ENCODE data around the gene HARS1.
"Not testable (repeated sequence)": the region's sequence is repeated elsewhere in the genome, so short reads cannot be mapped to it uniquely, and the experiment has no call there.

The HARS1 gene

DNA sequence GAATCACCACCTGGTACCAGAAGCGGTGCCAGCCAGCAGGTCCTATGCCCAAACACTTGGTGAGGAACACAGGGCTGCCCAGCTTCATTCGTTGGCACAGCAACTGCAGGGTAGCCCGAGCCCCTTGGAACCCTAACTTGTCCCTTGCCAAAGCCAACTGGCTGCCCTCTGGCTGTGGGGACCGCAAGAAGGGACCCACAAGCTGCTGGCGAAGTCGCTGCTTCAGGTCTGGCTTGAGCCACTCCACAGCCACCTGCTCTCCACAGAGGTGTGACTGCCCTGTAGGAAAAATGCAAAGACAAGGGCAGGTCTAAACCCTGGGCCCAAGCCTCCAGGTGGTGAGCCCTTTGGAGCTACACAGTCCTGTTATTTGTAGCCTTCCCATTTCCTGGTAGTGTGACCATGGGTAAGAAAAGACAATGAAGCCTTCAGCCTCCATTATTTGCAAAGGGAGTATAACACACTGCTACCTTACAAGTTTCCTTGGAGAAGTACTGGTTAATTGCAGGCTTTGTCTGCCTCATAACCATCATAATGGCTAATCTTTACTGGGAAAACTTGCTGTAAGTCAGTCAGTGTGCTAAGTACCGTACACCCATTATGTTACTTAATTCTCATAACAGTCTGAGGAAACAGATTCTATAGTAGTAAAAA lies 19.6 kb downstream of the HARS1 start:
- Histone ChIP-seq H3K4me3 (ENCODE audit: low read depth, low read length) (no peak overlapping the region), H3K27me3 (no peaks in the 10 kb centered on the region), H3K9me3 (no peaks in the 10 kb centered on the region), H3K36me3 (peaks cover 68% of the 10 kb centered on the region), H3K4me1 (no peaks in the 10 kb centered on the region)
- no peak for DNase-seq
- TF ChIP-seq, protein P1, sequence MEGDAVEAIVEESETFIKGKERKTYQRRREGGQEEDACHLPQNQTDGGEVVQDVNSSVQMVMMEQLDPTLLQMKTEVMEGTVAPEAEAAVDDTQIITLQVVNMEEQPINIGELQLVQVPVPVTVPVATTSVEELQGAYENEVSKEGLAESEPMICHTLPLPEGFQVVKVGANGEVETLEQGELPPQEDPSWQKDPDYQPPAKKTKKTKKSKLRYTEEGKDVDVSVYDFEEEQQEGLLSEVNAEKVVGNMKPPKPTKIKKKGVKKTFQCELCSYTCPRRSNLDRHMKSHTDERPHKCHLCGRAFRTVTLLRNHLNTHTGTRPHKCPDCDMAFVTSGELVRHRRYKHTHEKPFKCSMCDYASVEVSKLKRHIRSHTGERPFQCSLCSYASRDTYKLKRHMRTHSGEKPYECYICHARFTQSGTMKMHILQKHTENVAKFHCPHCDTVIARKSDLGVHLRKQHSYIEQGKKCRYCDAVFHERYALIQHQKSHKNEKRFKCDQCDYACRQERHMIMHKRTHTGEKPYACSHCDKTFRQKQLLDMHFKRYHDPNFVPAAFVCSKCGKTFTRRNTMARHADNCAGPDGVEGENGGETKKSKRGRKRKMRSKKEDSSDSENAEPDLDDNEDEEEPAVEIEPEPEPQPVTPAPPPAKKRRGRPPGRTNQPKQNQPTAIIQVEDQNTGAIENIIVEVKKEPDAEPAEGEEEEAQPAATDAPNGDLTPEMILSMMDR (IDR thresholded peaks at IDR 0.05; ENCODE audit: low read depth, low read length) = no peak

DNA sequence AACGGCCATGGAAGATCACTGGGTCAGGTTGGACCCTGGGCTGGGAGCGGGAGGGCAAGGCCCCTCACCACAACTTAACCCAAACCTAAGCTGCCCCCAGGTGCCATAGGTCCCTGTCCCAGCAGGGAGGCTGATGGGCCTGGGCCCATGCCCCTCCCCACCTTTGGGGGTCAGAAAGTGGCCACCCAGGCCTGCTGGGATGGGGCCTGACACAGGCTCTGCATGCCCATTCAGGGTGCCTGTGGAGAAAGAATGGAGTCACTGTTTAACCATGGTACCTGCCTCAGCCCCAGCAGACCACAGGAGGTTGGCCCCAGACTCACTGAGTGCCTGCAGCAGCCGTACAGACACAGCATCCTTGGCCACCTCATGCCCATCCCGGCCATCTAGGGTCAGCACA lies 20.1 kb downstream of the HARS1 start:
- peaks cover 62% of the 10 kb centered on the region for H3K36me3 ChIP-seq
- not testable (repeated sequence) for DNase-seq; H3K4me3 ChIP-seq (ENCODE audit: low read depth, low read length); H3K27me3 ChIP-seq; H3K9me3 ChIP-seq; H3K4me1 ChIP-seq

DNA sequence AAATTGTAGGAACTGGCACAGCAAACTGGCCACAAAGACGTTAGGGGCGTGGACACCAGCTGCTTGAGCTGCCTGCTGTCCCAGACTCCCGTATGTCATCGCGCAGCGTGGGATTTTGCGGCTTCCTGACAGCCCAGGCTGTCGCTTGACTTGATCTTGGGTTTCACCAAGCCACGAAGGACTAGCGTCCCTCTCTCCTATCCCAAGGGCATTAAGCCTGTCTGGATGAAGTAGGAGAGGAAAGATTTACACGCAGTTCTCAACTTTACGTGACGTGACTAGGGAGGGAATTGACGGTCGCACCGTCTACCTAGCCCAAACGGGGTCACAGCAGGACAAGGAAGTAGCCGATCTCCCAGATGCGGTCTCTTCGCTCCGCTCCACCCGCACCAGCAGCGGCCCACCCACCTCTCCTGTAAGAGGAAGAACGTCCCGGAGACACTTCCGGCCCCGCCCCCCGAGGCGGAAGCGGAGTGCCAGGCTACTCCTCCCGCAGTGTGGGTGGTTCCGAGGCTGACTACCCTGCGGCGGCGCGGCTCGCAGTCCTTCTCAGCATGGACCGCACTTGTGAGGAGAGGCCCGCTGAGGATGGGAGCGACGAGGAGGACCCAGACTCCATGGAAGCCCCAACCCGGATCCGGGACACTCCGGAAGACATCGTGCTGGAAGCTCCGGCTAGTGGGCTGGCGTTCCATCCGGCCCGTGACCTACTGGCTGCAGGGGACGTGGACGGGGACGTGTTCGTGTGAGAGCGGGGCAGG lies 26.6 kb downstream of the HARS1 start, which contains the start of gene WDR55:
TSS of gene WDR55 (plus strand) at position 546 of the 761 bp plus-strand sequence. CDS start at position 555, 9 bp downstream.
- Histone ChIP-seq H3K9me3 (no peaks in the 10 kb centered on the region), H3K4me1 (no peaks in the 10 kb centered on the region), H3K36me3 (peaks cover 40% of the 10 kb centered on the region), H3K4me3 (ENCODE audit: low read depth, low read length) (peak within 1 kb of the TSS; percentile 96), H3K27me3 (no peaks in the 10 kb centered on the region)
- DNase-seq = peak; percentile 99
- TF ChIP-seq, protein P1 (IDR thresholded peaks at IDR 0.05; ENCODE audit: low read depth, low read length) = no peak

DNA sequence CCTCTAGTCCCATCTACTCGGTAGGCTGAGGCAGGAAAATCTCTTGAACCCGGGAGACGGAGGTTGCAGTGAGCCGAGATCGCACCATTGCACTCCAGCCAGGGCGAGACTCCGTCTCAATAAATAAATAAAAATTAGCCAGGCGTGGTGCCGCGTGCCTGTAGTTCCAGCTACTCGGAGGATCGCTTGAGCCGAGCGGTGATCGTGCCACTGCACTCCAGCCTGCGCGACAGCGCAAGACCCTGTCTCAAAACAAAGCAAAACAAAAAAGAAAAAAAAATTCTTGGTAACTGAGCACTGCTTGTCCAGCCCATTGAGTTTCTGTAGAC lies 27.2 kb downstream of the HARS1 start:
- H3K9me3 ChIP-seq = no peaks in the 10 kb centered on the region
- TF ChIP-seq, protein P1 (IDR thresholded peaks at IDR 0.05; ENCODE audit: low read depth, low read length) = no peak
- peaks cover 40% of the 10 kb centered on the region for H3K36me3 ChIP-seq

GRCh38 chr5:140660371-140660770 lies 30.8 kb downstream of the HARS1 start:
- not testable (repeated sequence) for DNase-seq; H3K9me3 ChIP-seq; H3K27me3 ChIP-seq; H3K4me3 ChIP-seq (ENCODE audit: low read depth, low read length); H3K4me1 ChIP-seq
- H3K36me3 ChIP-seq = peaks cover 64% of the 10 kb centered on the region

More for the DNA sequence above, 27.2 kb downstream of the HARS1 start:
- H3K4me3 ChIP-seq (ENCODE audit: low read depth, low read length) = peak overlapping the region; percentile 96
- no peaks in the 10 kb centered on the region for H3K4me1 ChIP-seq
- no peak for DNase-seq
- no peaks in the 10 kb centered on the region for H3K27me3 ChIP-seq

GRCh38 chr5:140658870-140659269 lies 32.3 kb downstream of the HARS1 start:
- no peaks in the 10 kb centered on the region for H3K4me1 ChIP-seq
- DNase-seq = no peak
- TF ChIP-seq, protein P1 (IDR thresholded peaks at IDR 0.05; ENCODE audit: low read depth, low read length) = no peak
- no peaks in the 10 kb centered on the region for H3K27me3 ChIP-seq
- no peak overlapping the region for H3K4me3 ChIP-seq (ENCODE audit: low read depth, low read length)
- H3K9me3 ChIP-seq = no peaks in the 10 kb centered on the region
- peaks cover 79% of the 10 kb centered on the region for H3K36me3 ChIP-seq

GRCh38 chr5:140647042-140647419 lies 44.1 kb downstream of the HARS1 start:
- no peaks in the 10 kb centered on the region for H3K4me1 ChIP-seq
- DNase-seq = no peak
- TF ChIP-seq, protein P1 (IDR thresholded peaks at IDR 0.05; ENCODE audit: low read depth, low read length) = no peak
- peak overlapping the region; percentile 99 for H3K4me3 ChIP-seq (ENCODE audit: low read depth, low read length)
- H3K27me3 ChIP-seq = no peaks in the 10 kb centered on the region
- H3K9me3 ChIP-seq = no peaks in the 10 kb centered on the region
- H3K36me3 ChIP-seq = peaks cover 54% of the 10 kb centered on the region
